A549 (cell line): ENCODE measurements around the gene HMGCLL1. TPM values are rescaled to one million over a fixed set of nuclear protein-coding genes. Genes with fewer than 3 reads are reported as not detected.

Experiments
- ATAC-seq, 2 experiments: fragments of 200-7000 bp in 1 of 2; fragments of >200 bp in 1 of 2; cut with Nextera tagmentation in 1 of 2; cut with Tn5 transposase in 1 of 2; 3 replicates each; pipeline versions ENCODE4 v1.8.0 to v1.9.1; 2018 to 2020; ENCODE audit warnings: mild to moderate bottlenecking in 1 of 2, moderate library complexity in 1 of 2
- CTCF ChIA-PET: fragments of 300-600 bp; sonication (Branson Sonifier 250); formaldehyde crosslinking; extraction: SDS; loops from one replicate; lab custom pipeline; 2021; ENCODE audit warnings: antibody characterized with exemption, inconsistent platforms; lab: Yijun Ruan, JAX
- POLR2A ChIA-PET: fragments of 350-600 bp; formaldehyde crosslinking; extraction: SDS; loops from one replicate; lab custom pipeline; 2021; ENCODE audit warnings: antibody characterized with exemption, inconsistent platforms; lab: Yijun Ruan, JAX
- DNase-seq, 2 experiments: peaks; one replicate each; pipeline versions ENCODE4 v3.0.0 to v3.0.0-alpha.2; 2011 to 2016; ENCODE audit warnings: low read depth in 1 of 2, low spot score in 1 of 2
- FAIRE-seq: peaks from 2 replicates; lab custom pipeline; 2011; peaks lifted over from hg19 to GRCh38; lab: Jason Lieb, UNC
- H3K27ac ChIP-seq, 2 experiments: fragments of >200 bp; sonication (Bioruptor Twin); formaldehyde crosslinking; 3 replicates each; pipeline ENCODE4 v1.5.1; 2016 to 2017
- H3K4me1 ChIP-seq: fragments of >200 bp; sonication (Bioruptor Twin); formaldehyde crosslinking; 3 replicates; pipeline ENCODE4 v1.6.1; 2016
- H3K4me2 ChIP-seq: fragments of >200 bp; sonication (Bioruptor Twin); formaldehyde crosslinking; 3 replicates; pipeline ENCODE4 v1.6.1; 2016
- H3K4me3 ChIP-seq: fragments of >200 bp; sonication (Bioruptor Twin); formaldehyde crosslinking; 3 replicates; pipeline ENCODE4 v1.5.1; 2016
- H3K9me3 ChIP-seq: fragments of >200 bp; sonication (Bioruptor Twin); formaldehyde crosslinking; 3 replicates; pipeline ENCODE4 v1.6.1; 2016
- CBX8 ChIP-seq: fragments of 200-600 bp; sonication (generic); IDR thresholded peaks from 2 replicates; pipeline ENCODE4 v1.6.1; 2016
- CEBPB ChIP-seq, 2 experiments: fragments of >200 bp in 1 of 2; sonication (Bioruptor Twin) in 1 of 2; formaldehyde crosslinking in 1 of 2; IDR thresholded peaks; 2 replicates each; pipeline ENCODE4 v1.6.1; 2012 to 2016
- HMGXB4 ChIP-seq: fragments of 250-450 bp; sonication (Bioruptor Pico); IDR thresholded peaks from 2 replicates; pipeline ENCODE4 v1.5.0; 2021; ENCODE audit warnings: mild to moderate bottlenecking, moderate library complexity, borderline replicate concordance
- HOXA7 ChIP-seq: fragments of 250-450 bp; sonication (Bioruptor Pico); IDR thresholded peaks from 2 replicates; pipeline ENCODE4 v1.5.0; 2020; ENCODE audit warnings: mild to moderate bottlenecking, moderate library complexity
- JUN ChIP-seq, 2 experiments: fragments of >200 bp; sonication (Bioruptor Twin); formaldehyde crosslinking; IDR thresholded peaks; 2 replicates in 1 of 2; 3 replicates in 1 of 2; pipeline ENCODE4 v1.6.1; 2016 to 2017
- JUNB ChIP-seq: fragments of >200 bp; sonication (Bioruptor Twin); formaldehyde crosslinking; IDR thresholded peaks from 2 replicates; pipeline ENCODE4 v1.6.1; 2016
- KDM1A ChIP-seq: fragments of 200-600 bp; sonication (generic); IDR thresholded peaks from 2 replicates; pipeline ENCODE4 v1.6.1; 2016; ENCODE audit warnings: low read depth, mild to moderate bottlenecking
- KDM5A ChIP-seq: fragments of 200-600 bp; sonication (generic); IDR thresholded peaks from 2 replicates; pipeline ENCODE4 v1.6.1; 2016; ENCODE audit warnings: antibody characterized with exemption, mild to moderate bottlenecking
- MAFK ChIP-seq: fragments of 450-650 bp; IDR thresholded peaks from 2 replicates; pipeline ENCODE4 v1.6.1; 2014; ENCODE audit not compliant: partially characterized antibody
- MAX ChIP-seq: IDR thresholded peaks from 2 replicates; pipeline ENCODE4 v1.6.1; 2012
- NFE2L2 ChIP-seq: fragments of 150-350 bp; conservative IDR thresholded peaks from 2 replicates; pipeline ENCODE4 v1.6.1; 2014; ENCODE audit warnings: low read length
- NPAS2 ChIP-seq: fragments of 250-450 bp; sonication (Bioruptor Pico); IDR thresholded peaks from 2 replicates; pipeline ENCODE4 v1.8.0; 2022; ENCODE audit warnings: mild to moderate bottlenecking, moderate library complexity, borderline replicate concordance
- PHF8 ChIP-seq: fragments of 200-600 bp; sonication (generic); IDR thresholded peaks from 2 replicates; pipeline ENCODE4 v1.6.1; 2016; ENCODE audit warnings: low read depth, mild to moderate bottlenecking, antibody characterized with exemption, moderate library complexity, borderline replicate concordance
- POLR2A ChIP-seq: IDR thresholded peaks from 2 replicates; pipeline ENCODE4 v1.6.1; 2012; ENCODE audit warnings: mild to moderate bottlenecking, low read length
- POLR2AphosphoS2 ChIP-seq: conservative IDR thresholded peaks from 2 replicates; pipeline ENCODE4 v1.6.1; 2012; ENCODE audit warnings: low read length, improper control_type of control experiment, inconsistent platforms
- RAD21 ChIP-seq, 2 experiments: fragments of >200 bp in 1 of 2; sonication (Bioruptor Twin) in 1 of 2; formaldehyde crosslinking in 1 of 2; IDR thresholded peaks in 1 of 2; conservative IDR thresholded peaks in 1 of 2; 2 replicates in 1 of 2; 3 replicates in 1 of 2; pipeline ENCODE4 v1.6.1; 2012 to 2018; ENCODE audit warnings: inconsistent platforms in 1 of 2
- RARB ChIP-seq: fragments of 250-450 bp; sonication (Bioruptor Pico); IDR thresholded peaks from 2 replicates; pipeline ENCODE4 v1.8.0; 2021; ENCODE audit warnings: mild to moderate bottlenecking, moderate library complexity
- SMC3 ChIP-seq: fragments of >200 bp; sonication (Bioruptor Twin); formaldehyde crosslinking; IDR thresholded peaks from 3 replicates; pipeline ENCODE4 v1.6.1; 2018; ENCODE audit warnings: inconsistent platforms
- TP53 ChIP-seq: fragments of 250-450 bp; sonication (Bioruptor Pico); IDR thresholded peaks from 2 replicates; pipeline ENCODE4 v1.5.0; 2021; ENCODE audit warnings: mild to moderate bottlenecking, moderate library complexity
- ZNF302 ChIP-seq: fragments of 250-450 bp; sonication (Bioruptor Pico); IDR thresholded peaks from 2 replicates; pipeline ENCODE4 v1.9.0; 2021; ENCODE audit warnings: inconsistent platforms, mild to moderate bottlenecking, moderate library complexity
- WGBS: methylation state at CpG from one replicate; pipeline ENCODE4 v1.1.6; 2017; ENCODE audit errors: missing lambda C conversion rate; 5-methylcytosine and 5-hydroxymethylcytosine counted together
- polyA plus RNA-seq, 4 experiments: library from polyadenylated mRNA; depleted of rRNA in 3 of 4; stranded (reverse); fragments of >200 nt; fragmentation: RNase III in 1 of 4; extraction: RNeasy Plus Mini Kit Qiagen cat#74134 plus additional on column Dnase treatment in 1 of 4; gene quantifications; 2 replicates in 3 of 4; 3 replicates in 1 of 4; pipeline ENCODE4 v1.2.3, GENCODE V29; 2011 to 2017
- TF ChIP-seq, protein P1 (sequence below): fragments of 200-600 bp; sonication (generic); IDR thresholded peaks from 2 replicates; pipeline ENCODE4 v1.6.1; 2016; ENCODE audit warnings: antibody characterized with exemption, mild to moderate bottlenecking, moderate library complexity
- TF ChIP-seq, protein P2 (sequence below): fragments of 150-350 bp; IDR thresholded peaks from 2 replicates; pipeline ENCODE4 v1.6.1; 2014; ENCODE audit warnings: low read depth, mild to moderate bottlenecking, low read length
- TF ChIP-seq, protein P3 (sequence below): fragments of >200 bp; sonication (Bioruptor Twin); formaldehyde crosslinking; IDR thresholded peaks from 3 replicates; pipeline ENCODE4 v1.6.1; 2016
- TF ChIP-seq, protein P4 (sequence below): IDR thresholded peaks from 2 replicates; pipeline ENCODE4 v1.6.1; 2012; ENCODE audit warnings: low read depth, borderline replicate concordance

HMGCLL1 gene
- polyA plus RNA-seq, 2 of the 4 experiments (the other 2 are of a cell fraction), result 0.28 to 0.78 TPM

DNA sequence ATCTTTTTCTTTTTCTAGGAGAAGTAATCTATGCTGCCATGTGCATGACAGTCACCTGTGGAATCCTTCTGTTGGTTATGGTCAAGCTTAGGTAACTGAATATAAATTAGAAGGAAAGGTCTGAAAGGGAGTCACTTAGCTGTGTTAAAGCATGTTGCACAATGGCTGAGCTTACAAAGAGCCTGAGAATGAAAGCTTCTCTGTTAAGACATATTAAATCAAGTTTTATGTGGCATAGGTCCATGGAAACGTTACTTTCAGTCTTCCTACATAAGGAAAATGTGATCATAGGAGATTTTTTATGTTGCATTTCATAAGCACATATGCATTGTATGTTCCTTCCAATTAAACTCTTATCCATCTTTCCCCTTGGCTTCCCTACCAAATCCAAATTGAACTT, 179.6 kb downstream of the HMGCLL1 start:
- Histone ChIP-seq H3K9me3 (no peaks in the 10 kb centered on the region), H3K4me1 (no peaks in the 10 kb centered on the region), H3K4me3 (no peak overlapping the region), H3K27ac (no peak overlapping the region), H3K4me2 (no peak overlapping the region)
- CTCF ChIA-PET, result no interaction called here
- no peak for FAIRE-seq
- 0% methylated on average over 1 of the region's 1 CpG for WGBS
- POLR2A ChIA-PET, result no interaction called here
- DNase-seq, result no peak
- no peak for ATAC-seq
- TF ChIP-seq CEBPB (IDR thresholded peaks at IDR 0.05) (no peak), PHF8 (no peak), NPAS2 (CRISPR knock-in tag) (no peak), RAD21 (conservative IDR thresholded peaks at IDR 0.05 in 1 of 2, IDR thresholded peaks at IDR 0.05 in 1 of 2) (no peak), HMGXB4 (CRISPR knock-in tag) (no peak), KDM1A (no peak), ZNF302 (no peak), JUNB (no peak), POLR2AphosphoS2 (no peak)
- TF ChIP-seq, protein P1, sequence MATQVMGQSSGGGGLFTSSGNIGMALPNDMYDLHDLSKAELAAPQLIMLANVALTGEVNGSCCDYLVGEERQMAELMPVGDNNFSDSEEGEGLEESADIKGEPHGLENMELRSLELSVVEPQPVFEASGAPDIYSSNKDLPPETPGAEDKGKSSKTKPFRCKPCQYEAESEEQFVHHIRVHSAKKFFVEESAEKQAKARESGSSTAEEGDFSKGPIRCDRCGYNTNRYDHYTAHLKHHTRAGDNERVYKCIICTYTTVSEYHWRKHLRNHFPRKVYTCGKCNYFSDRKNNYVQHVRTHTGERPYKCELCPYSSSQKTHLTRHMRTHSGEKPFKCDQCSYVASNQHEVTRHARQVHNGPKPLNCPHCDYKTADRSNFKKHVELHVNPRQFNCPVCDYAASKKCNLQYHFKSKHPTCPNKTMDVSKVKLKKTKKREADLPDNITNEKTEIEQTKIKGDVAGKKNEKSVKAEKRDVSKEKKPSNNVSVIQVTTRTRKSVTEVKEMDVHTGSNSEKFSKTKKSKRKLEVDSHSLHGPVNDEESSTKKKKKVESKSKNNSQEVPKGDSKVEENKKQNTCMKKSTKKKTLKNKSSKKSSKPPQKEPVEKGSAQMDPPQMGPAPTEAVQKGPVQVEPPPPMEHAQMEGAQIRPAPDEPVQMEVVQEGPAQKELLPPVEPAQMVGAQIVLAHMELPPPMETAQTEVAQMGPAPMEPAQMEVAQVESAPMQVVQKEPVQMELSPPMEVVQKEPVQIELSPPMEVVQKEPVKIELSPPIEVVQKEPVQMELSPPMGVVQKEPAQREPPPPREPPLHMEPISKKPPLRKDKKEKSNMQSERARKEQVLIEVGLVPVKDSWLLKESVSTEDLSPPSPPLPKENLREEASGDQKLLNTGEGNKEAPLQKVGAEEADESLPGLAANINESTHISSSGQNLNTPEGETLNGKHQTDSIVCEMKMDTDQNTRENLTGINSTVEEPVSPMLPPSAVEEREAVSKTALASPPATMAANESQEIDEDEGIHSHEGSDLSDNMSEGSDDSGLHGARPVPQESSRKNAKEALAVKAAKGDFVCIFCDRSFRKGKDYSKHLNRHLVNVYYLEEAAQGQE, result no peak
- TF ChIP-seq, protein P2, sequence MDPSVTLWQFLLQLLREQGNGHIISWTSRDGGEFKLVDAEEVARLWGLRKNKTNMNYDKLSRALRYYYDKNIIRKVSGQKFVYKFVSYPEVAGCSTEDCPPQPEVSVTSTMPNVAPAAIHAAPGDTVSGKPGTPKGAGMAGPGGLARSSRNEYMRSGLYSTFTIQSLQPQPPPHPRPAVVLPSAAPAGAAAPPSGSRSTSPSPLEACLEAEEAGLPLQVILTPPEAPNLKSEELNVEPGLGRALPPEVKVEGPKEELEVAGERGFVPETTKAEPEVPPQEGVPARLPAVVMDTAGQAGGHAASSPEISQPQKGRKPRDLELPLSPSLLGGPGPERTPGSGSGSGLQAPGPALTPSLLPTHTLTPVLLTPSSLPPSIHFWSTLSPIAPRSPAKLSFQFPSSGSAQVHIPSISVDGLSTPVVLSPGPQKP, result no peak

DNA sequence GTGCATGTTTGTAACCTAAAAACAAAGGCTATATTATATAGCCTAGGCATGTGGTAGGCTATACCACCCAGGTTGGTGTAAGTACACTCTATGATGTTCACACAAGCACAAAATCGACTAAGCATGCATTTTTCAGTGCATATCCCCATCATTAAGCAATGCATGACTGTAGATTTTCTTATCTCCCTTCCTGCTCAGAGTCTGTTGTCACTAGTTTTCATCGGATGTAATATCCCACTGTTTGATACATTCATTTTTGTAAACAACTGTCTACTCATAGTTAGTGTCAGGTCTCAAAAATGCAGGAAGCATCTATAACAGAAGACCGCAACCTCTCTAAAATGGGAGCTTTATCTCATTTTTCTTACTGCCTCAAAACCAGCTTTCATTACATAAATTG, 181.0 kb downstream of the HMGCLL1 start:
- no peak overlapping the region for H3K4me3 ChIP-seq
- H3K27ac ChIP-seq, result no peak overlapping the region
- WGBS, result 46% methylated on average over 3 of the region's 3 CpGs
- no peak for TF ChIP-seq POLR2A
- TF ChIP-seq MAX, result no peak
- TF ChIP-seq, protein P3, sequence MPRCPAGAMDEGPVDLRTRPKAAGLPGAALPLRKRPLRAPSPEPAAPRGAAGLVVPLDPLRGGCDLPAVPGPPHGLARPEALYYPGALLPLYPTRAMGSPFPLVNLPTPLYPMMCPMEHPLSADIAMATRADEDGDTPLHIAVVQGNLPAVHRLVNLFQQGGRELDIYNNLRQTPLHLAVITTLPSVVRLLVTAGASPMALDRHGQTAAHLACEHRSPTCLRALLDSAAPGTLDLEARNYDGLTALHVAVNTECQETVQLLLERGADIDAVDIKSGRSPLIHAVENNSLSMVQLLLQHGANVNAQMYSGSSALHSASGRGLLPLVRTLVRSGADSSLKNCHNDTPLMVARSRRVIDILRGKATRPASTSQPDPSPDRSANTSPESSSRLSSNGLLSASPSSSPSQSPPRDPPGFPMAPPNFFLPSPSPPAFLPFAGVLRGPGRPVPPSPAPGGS, result no peak
- TF ChIP-seq JUN (IDR thresholded peaks at IDR 0.05), result no peak
- TF ChIP-seq ZNF302, result no peak
- TF ChIP-seq HMGXB4 (CRISPR knock-in tag), result no peak
- no peak for TF ChIP-seq SMC3
- TF ChIP-seq, protein P4, sequence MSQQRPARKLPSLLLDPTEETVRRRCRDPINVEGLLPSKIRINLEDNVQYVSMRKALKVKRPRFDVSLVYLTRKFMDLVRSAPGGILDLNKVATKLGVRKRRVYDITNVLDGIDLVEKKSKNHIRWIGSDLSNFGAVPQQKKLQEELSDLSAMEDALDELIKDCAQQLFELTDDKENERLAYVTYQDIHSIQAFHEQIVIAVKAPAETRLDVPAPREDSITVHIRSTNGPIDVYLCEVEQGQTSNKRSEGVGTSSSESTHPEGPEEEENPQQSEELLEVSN, result no peak
- no peak for TF ChIP-seq TP53 (CRISPR knock-in tag)
- TF ChIP-seq KDM5A, result no peak
- no peak for TF ChIP-seq MAFK
- no peak for TF ChIP-seq KDM1A
- TF ChIP-seq RARB (CRISPR knock-in tag), result no peak
- no peak for TF ChIP-seq CBX8
- no peak for TF ChIP-seq NFE2L2
- TF ChIP-seq HOXA7 (CRISPR knock-in tag), result no peak
- DNase-seq (no peak), ATAC-seq (no peak), FAIRE-seq (no peak)
- H3K4me2 ChIP-seq, result no peak overlapping the region
- H3K9me3 ChIP-seq, result no peaks in the 10 kb centered on the region
- H3K4me1 ChIP-seq, result no peaks in the 10 kb centered on the region
- CTCF ChIA-PET, result no interaction called here
- POLR2A ChIA-PET, result no interaction called here
